Measurements from ENCODE around the gene DLX4.

DNA sequence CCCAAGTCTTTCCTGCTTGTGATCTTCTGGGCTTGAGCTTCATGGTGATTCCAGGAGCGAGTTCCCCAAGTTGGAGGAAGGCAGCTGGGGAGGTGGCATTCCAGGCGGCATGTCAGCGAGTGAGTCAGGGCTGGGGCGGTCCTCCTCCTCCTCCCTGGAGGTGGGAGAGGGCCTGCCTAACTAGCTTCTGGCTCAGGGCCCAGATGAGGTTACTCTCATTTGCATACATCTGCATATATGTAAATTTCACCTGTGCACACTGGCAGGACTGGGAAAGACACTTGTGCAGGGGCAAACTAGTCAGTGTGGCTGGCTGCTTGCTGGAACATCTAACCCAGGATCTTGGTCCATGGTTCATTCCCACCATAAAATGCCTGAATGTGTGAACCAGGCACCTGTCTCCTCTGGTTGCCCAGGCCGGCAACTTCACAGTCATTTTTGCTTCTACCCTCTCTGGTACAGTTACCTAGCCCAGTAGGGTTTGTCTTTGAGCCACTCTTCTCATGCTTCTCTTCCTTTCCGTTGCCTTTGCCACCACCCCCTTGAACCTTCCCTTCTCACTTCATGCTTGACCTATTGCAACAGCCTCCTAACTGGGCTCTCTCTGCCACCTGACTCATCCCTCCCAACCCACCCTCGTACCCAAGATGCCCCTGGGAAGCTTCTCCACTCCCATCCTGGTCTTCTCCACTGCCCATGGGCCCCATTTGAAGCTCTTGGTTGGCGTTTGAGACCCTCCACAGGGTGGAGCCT lies 9.6 kb upstream of the DLX4 start:
- TF ChIP-seq EZH2 (IDR thresholded peaks at IDR 0.05; ENCODE audit: borderline replicate concordance, low read depth, low read length, severe bottlenecking): no peak
- TF ChIP-seq, protein P1, sequence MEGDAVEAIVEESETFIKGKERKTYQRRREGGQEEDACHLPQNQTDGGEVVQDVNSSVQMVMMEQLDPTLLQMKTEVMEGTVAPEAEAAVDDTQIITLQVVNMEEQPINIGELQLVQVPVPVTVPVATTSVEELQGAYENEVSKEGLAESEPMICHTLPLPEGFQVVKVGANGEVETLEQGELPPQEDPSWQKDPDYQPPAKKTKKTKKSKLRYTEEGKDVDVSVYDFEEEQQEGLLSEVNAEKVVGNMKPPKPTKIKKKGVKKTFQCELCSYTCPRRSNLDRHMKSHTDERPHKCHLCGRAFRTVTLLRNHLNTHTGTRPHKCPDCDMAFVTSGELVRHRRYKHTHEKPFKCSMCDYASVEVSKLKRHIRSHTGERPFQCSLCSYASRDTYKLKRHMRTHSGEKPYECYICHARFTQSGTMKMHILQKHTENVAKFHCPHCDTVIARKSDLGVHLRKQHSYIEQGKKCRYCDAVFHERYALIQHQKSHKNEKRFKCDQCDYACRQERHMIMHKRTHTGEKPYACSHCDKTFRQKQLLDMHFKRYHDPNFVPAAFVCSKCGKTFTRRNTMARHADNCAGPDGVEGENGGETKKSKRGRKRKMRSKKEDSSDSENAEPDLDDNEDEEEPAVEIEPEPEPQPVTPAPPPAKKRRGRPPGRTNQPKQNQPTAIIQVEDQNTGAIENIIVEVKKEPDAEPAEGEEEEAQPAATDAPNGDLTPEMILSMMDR (IDR thresholded peaks at IDR 0.05; ENCODE audit: borderline replicate concordance, extremely low read depth, low read length, poor library complexity, severe bottlenecking): no peak
